Liver (tissue), 3 donors: ENCODE data around the gene RORC.

Experiments
- CTCF ChIP-seq: fragments of 150-350 bp; IDR thresholded peaks from 2 replicates; pipeline ENCODE4 v1.5.1; 2017; ENCODE audit warnings: improper control_type of control experiment, low read depth, low read length; ENCODE audit not compliant: missing input control
- GABPA ChIP-seq, 2 donors: IDR thresholded peaks in 1 of 2; conservative IDR thresholded peaks in 1 of 2; 2 replicates each; pipeline ENCODE4 v1.6.1; 2016; ENCODE audit warnings: antibody characterized with exemption in 2 of 2, mild to moderate bottlenecking in 1 of 2, moderate library complexity in 1 of 2
- RAD21 ChIP-seq, 2 donors: IDR thresholded peaks; 2 replicates each; pipeline ENCODE4 v1.6.1; 2016; ENCODE audit warnings: antibody characterized with exemption in 2 of 2, mild to moderate bottlenecking in 2 of 2
- donor health status: healthy.
- donor health status: healthy.

GRCh38 chr1:151828921-151829320 lies 2.7 kb downstream of the RORC start:
- no peak for TF ChIP-seq CTCF
- TF ChIP-seq GABPA (IDR thresholded peaks at IDR 0.05 in 1 of 2, conservative IDR thresholded peaks at IDR 0.05 in 1 of 2) = no peak
- no peak for TF ChIP-seq RAD21 (IDR thresholded peaks at IDR 0.05)
